ENCODE measurements around the gene DNPH1.

DNA sequence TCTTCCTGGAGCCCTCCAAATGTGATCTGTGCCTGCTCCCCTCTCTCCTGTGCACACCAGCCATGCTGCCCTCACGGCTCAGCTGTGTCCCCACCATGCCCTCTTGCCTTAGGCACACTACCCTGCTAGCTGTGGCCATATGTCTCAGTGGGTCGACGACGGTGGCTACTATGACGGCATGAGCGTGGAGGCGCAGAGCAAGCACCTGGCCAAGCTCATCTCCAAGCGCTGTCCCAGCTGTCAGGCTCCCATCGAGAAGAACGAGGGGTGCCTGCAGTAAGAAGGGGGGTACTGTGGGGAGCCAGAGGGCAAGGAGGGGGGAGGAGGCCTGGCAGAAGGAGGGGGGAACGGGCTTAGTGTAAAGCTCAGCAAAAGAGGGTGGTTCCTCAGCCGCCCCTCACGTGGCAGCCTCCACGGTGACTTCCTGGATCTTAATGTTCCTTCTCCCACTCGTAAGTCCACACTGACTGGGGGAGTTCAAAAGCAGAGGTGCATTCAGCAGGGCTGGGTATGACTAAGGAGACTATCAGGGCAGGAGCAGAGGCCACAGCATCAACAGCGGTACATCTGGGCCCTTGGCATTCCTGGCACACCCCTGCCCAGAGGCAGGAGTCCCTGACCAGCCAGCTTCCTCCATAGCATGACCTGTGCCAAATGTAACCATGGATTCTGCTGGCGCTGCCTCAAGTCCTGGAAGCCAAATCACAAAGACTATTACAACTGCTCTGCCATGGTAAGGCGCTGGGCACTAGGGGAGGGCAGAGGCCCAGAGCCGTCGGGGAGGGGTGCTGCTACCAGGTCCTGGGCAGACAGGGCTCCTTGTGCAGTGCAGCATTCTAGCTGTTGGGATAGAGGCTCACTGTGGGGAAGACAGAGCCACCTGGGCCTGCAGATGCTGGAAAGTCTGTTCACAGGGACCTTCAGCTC is 8.0 kb downstream of the DNPH1 start:
- TF ChIP-seq NR2C1 (IDR thresholded peaks at IDR 0.05) (no peak), IKZF1 (conservative IDR thresholded peaks at IDR 0.05) (no peak), CTCF (IDR thresholded peaks at IDR 0.05 in 2 of 3, conservative IDR thresholded peaks at IDR 0.05 in 1 of 3; ENCODE audit: control insufficient read depth in 2 of 3, extremely low read depth in 1 of 3, insufficient read depth in 1 of 3, low read depth in 3 of 3, low read length in 3 of 3) (no peak), PAX5 (IDR thresholded peaks at IDR 0.05; ENCODE audit: borderline replicate concordance, low read depth, low read length) (no peak), HDAC2 (IDR thresholded peaks at IDR 0.05) (no peak), ATF3 (IDR thresholded peaks at IDR 0.05; ENCODE audit: borderline replicate concordance, extremely low read depth, low read depth, low read length) (no peak), ZNF274 (IDR thresholded peaks at IDR 0.05; ENCODE audit: insufficient read depth, insufficient read length) (no peak), POLR2A (IDR thresholded peaks at IDR 0.05; ENCODE audit: low read depth, low read length) (no peak), MTA2 (IDR thresholded peaks at IDR 0.05; ENCODE audit: low read depth) (no peak), YY1 (IDR thresholded peaks at IDR 0.05; ENCODE audit: low read depth, low read length) (no peak), ESRRA (IDR thresholded peaks at IDR 0.05; ENCODE audit: low read length) (no peak)
- TF ChIP-seq, protein P1, sequence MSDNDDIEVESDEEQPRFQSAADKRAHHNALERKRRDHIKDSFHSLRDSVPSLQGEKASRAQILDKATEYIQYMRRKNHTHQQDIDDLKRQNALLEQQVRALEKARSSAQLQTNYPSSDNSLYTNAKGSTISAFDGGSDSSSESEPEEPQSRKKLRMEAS (IDR thresholded peaks at IDR 0.05; ENCODE audit: low read depth, low read length): no peak
